CD4-positive, alpha-beta T cell treated with Interleukin-1 beta for 1 hour (primary cell): ENCODE data around the gene UTS2R.

Source experiments
- DNase-seq, 2 donors: peaks; one replicate each; pipeline ENCODE4 v3.0.0-alpha.2; 2020 to 2022

UTS2R gene

GRCh38 chr17:82371333-82372248, at the start of gene UTS2R:
TSS of gene UTS2R (plus strand) at chr17:82371765. CDS start at chr17:82374325, 2,560 bp downstream.
- DNase-seq: no peak

GRCh38 chr17:82321947-82322466, 49.6 kb upstream of the UTS2R start:
- DNase-seq: no peak

GRCh38 chr17:82322526-82323453, 48.8 kb upstream of the UTS2R start:
- DNase-seq: no peak

GRCh38 chr17:82323514-82324234, 47.9 kb upstream of the UTS2R start:
- DNase-seq: no peak

- no peak for DNase-seq
These were observed 46.8 kb upstream of the UTS2R start for GRCh38 chr17:82324566-82325285.

- no peak for DNase-seq
These were observed 46.0 kb upstream of the UTS2R start for GRCh38 chr17:82325286-82326180.

GRCh38 chr17:82327289-82327688, 44.3 kb upstream of the UTS2R start:
- no peak for DNase-seq

- no peak for DNase-seq
These were observed 43.8 kb upstream of the UTS2R start for GRCh38 chr17:82327757-82328140.

- no peak for DNase-seq
These were observed 43.2 kb upstream of the UTS2R start for GRCh38 chr17:82328141-82328993.

GRCh38 chr17:82328994-82329507, 42.5 kb upstream of the UTS2R start:
- no peak for DNase-seq

GRCh38 chr17:82329683-82330321, 41.8 kb upstream of the UTS2R start:
- DNase-seq: no peak

GRCh38 chr17:82330322-82331239, 41.0 kb upstream of the UTS2R start:
- DNase-seq: no peak

- DNase-seq: no peak
These were observed 40.1 kb upstream of the UTS2R start for GRCh38 chr17:82331345-82331939.

GRCh38 chr17:82332669-82333278, 38.8 kb upstream of the UTS2R start:
- DNase-seq: peak; percentile 26 to 65

- peak in 1 of 2 donors; percentile 11 for DNase-seq
These were observed 38.0 kb upstream of the UTS2R start, which contains the start of gene SECTM1 for GRCh38 chr17:82333279-82334171. TSS of gene SECTM1 (minus strand) at chr17:82333766. CDS start at chr17:82327240, 6,526 bp downstream.

GRCh38 chr17:82334204-82334621, 37.4 kb upstream of the UTS2R start:
- no peak for DNase-seq
